ENCODE data around the gene CDR2L. TPM values are rescaled to one million over a fixed set of nuclear protein-coding genes. Genes with fewer than 3 reads are reported as not detected.
A peak's percentile ranks its signal among the peaks of the same experiment; 100 is the strongest.

Gene CDR2L
- total RNA-seq, 1 experiment from 2014 or later = 31.0 TPM

DNA sequence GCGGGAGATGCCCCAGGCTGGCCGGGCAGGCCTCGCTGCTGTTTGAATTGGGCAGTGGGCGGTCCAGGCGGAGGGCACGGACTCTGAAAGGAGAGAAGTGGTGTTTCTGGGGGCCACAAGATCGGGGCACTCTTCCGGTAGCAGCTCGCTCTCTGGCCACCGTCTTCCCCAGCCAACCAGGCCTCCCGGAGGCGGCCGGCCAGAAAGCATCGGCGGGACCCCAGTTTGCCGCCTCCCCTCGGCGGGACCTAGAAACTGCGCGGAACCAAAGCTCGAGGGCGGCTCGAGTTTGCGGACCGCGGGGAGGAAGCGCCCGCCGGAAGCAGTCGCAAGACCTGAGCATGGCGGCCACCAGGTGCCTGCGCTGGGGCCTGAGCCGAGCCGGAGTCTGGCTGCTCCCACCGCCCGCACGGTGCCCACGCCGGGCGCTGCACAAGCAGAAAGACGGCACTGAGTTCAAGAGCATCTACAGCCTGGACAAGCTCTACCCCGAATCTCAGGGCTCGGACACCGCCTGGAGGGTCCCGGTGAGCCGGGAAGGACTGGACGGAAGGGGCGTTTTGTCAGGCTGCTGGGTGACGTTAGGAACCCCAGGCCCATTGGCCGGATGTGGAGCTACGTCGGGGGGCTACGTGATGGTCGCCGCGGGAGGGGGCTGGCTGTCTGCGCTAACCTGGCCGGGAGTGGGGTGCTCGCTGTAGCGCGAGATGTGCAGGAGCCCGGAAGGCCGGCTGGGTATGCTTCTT, 25.1 kb downstream of the CDR2L start, which contains the start of gene MRPL58 (continued):
- TF ChIP-seq, protein P1, sequence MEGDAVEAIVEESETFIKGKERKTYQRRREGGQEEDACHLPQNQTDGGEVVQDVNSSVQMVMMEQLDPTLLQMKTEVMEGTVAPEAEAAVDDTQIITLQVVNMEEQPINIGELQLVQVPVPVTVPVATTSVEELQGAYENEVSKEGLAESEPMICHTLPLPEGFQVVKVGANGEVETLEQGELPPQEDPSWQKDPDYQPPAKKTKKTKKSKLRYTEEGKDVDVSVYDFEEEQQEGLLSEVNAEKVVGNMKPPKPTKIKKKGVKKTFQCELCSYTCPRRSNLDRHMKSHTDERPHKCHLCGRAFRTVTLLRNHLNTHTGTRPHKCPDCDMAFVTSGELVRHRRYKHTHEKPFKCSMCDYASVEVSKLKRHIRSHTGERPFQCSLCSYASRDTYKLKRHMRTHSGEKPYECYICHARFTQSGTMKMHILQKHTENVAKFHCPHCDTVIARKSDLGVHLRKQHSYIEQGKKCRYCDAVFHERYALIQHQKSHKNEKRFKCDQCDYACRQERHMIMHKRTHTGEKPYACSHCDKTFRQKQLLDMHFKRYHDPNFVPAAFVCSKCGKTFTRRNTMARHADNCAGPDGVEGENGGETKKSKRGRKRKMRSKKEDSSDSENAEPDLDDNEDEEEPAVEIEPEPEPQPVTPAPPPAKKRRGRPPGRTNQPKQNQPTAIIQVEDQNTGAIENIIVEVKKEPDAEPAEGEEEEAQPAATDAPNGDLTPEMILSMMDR (IDR thresholded peaks at IDR 0.05) = no peak
- TF ChIP-seq SP1 (CRISPR knock-in tag; conservative IDR thresholded peaks at IDR 0.05) (peak; percentile 91), ZNF317 (CRISPR knock-in tag; IDR thresholded peaks at IDR 0.05; ENCODE audit: borderline replicate concordance, low read depth) (0 out of 2 replicates have a peak, but pooled peaks have one; percentile 33), ZNF423 (CRISPR knock-in tag; IDR thresholded peaks at IDR 0.05) (no peak), RELA (CRISPR knock-in tag; IDR thresholded peaks at IDR 0.05; ENCODE audit: borderline replicate concordance) (peak; percentile 73), ESRRA (CRISPR knock-in tag; IDR thresholded peaks at IDR 0.05; ENCODE audit: borderline replicate concordance) (peak; percentile 92), ZNF219 (CRISPR knock-in tag; IDR thresholded peaks at IDR 0.05; ENCODE audit: borderline replicate concordance) (no peak; the same call in 1 of the 2 replicates), JUN (CRISPR knock-in tag; IDR thresholded peaks at IDR 0.05) (peak; percentile 86; the same call in 1 of the 2 replicates), ELF4 (CRISPR knock-in tag; IDR thresholded peaks at IDR 0.05; ENCODE audit: low read depth) (no peak), MYBL2 (CRISPR knock-in tag; IDR thresholded peaks at IDR 0.05) (peak; percentile 60; the same call in 1 of the 2 replicates), ZBTB21 (CRISPR knock-in tag; IDR thresholded peaks at IDR 0.05; ENCODE audit: borderline replicate concordance) (peak; percentile 44; the same call in 1 of the 2 replicates), FOXP1 (CRISPR knock-in tag; IDR thresholded peaks at IDR 0.05; ENCODE audit: borderline replicate concordance) (peak; percentile 28; the same call in 1 of the 2 replicates)
- TF ChIP-seq, protein P2, sequence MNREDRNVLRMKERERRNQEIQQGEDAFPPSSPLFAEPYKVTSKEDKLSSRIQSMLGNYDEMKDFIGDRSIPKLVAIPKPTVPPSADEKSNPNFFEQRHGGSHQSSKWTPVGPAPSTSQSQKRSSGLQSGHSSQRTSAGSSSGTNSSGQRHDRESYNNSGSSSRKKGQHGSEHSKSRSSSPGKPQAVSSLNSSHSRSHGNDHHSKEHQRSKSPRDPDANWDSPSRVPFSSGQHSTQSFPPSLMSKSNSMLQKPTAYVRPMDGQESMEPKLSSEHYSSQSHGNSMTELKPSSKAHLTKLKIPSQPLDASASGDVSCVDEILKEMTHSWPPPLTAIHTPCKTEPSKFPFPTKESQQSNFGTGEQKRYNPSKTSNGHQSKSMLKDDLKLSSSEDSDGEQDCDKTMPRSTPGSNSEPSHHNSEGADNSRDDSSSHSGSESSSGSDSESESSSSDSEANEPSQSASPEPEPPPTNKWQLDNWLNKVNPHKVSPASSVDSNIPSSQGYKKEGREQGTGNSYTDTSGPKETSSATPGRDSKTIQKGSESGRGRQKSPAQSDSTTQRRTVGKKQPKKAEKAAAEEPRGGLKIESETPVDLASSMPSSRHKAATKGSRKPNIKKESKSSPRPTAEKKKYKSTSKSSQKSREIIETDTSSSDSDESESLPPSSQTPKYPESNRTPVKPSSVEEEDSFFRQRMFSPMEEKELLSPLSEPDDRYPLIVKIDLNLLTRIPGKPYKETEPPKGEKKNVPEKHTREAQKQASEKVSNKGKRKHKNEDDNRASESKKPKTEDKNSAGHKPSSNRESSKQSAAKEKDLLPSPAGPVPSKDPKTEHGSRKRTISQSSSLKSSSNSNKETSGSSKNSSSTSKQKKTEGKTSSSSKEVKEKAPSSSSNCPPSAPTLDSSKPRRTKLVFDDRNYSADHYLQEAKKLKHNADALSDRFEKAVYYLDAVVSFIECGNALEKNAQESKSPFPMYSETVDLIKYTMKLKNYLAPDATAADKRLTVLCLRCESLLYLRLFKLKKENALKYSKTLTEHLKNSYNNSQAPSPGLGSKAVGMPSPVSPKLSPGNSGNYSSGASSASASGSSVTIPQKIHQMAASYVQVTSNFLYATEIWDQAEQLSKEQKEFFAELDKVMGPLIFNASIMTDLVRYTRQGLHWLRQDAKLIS (CRISPR knock-in tag; IDR thresholded peaks at IDR 0.05; ENCODE audit: borderline replicate concordance) = 0 out of 2 replicates have a peak, but pooled peaks have one; percentile 73
- TF ChIP-seq, protein P3, sequence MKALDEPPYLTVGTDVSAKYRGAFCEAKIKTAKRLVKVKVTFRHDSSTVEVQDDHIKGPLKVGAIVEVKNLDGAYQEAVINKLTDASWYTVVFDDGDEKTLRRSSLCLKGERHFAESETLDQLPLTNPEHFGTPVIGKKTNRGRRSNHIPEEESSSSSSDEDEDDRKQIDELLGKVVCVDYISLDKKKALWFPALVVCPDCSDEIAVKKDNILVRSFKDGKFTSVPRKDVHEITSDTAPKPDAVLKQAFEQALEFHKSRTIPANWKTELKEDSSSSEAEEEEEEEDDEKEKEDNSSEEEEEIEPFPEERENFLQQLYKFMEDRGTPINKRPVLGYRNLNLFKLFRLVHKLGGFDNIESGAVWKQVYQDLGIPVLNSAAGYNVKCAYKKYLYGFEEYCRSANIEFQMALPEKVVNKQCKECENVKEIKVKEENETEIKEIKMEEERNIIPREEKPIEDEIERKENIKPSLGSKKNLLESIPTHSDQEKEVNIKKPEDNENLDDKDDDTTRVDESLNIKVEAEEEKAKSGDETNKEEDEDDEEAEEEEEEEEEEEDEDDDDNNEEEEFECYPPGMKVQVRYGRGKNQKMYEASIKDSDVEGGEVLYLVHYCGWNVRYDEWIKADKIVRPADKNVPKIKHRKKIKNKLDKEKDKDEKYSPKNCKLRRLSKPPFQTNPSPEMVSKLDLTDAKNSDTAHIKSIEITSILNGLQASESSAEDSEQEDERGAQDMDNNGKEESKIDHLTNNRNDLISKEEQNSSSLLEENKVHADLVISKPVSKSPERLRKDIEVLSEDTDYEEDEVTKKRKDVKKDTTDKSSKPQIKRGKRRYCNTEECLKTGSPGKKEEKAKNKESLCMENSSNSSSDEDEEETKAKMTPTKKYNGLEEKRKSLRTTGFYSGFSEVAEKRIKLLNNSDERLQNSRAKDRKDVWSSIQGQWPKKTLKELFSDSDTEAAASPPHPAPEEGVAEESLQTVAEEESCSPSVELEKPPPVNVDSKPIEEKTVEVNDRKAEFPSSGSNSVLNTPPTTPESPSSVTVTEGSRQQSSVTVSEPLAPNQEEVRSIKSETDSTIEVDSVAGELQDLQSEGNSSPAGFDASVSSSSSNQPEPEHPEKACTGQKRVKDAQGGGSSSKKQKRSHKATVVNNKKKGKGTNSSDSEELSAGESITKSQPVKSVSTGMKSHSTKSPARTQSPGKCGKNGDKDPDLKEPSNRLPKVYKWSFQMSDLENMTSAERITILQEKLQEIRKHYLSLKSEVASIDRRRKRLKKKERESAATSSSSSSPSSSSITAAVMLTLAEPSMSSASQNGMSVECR (CRISPR knock-in tag; IDR thresholded peaks at IDR 0.05; ENCODE audit: borderline replicate concordance) = no peak; the same call in none of the 2 replicates
- TF ChIP-seq, protein P4, sequence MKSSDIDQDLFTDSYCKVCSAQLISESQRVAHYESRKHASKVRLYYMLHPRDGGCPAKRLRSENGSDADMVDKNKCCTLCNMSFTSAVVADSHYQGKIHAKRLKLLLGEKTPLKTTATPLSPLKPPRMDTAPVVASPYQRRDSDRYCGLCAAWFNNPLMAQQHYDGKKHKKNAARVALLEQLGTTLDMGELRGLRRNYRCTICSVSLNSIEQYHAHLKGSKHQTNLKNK (CRISPR knock-in tag; IDR thresholded peaks at IDR 0.05) = no peak
- TF ChIP-seq, protein P5, sequence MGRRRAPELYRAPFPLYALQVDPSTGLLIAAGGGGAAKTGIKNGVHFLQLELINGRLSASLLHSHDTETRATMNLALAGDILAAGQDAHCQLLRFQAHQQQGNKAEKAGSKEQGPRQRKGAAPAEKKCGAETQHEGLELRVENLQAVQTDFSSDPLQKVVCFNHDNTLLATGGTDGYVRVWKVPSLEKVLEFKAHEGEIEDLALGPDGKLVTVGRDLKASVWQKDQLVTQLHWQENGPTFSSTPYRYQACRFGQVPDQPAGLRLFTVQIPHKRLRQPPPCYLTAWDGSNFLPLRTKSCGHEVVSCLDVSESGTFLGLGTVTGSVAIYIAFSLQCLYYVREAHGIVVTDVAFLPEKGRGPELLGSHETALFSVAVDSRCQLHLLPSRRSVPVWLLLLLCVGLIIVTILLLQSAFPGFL (CRISPR knock-in tag; IDR thresholded peaks at IDR 0.05; ENCODE audit: borderline replicate concordance) = 0 out of 2 replicates have a peak, but pooled peaks have one; percentile 80
- TF ChIP-seq, protein P6, sequence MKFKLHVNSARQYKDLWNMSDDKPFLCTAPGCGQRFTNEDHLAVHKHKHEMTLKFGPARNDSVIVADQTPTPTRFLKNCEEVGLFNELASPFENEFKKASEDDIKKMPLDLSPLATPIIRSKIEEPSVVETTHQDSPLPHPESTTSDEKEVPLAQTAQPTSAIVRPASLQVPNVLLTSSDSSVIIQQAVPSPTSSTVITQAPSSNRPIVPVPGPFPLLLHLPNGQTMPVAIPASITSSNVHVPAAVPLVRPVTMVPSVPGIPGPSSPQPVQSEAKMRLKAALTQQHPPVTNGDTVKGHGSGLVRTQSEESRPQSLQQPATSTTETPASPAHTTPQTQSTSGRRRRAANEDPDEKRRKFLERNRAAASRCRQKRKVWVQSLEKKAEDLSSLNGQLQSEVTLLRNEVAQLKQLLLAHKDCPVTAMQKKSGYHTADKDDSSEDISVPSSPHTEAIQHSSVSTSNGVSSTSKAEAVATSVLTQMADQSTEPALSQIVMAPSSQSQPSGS (CRISPR knock-in tag; IDR thresholded peaks at IDR 0.05; ENCODE audit: borderline replicate concordance, low read depth) = peak; percentile 3; the same call in 1 of the 2 replicates
- TF ChIP-seq, protein P7, sequence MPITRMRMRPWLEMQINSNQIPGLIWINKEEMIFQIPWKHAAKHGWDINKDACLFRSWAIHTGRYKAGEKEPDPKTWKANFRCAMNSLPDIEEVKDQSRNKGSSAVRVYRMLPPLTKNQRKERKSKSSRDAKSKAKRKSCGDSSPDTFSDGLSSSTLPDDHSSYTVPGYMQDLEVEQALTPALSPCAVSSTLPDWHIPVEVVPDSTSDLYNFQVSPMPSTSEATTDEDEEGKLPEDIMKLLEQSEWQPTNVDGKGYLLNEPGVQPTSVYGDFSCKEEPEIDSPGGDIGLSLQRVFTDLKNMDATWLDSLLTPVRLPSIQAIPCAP (CRISPR knock-in tag; IDR thresholded peaks at IDR 0.05) = peak; percentile 60; the same call in 1 of the 2 replicates
- TF ChIP-seq, protein P8, sequence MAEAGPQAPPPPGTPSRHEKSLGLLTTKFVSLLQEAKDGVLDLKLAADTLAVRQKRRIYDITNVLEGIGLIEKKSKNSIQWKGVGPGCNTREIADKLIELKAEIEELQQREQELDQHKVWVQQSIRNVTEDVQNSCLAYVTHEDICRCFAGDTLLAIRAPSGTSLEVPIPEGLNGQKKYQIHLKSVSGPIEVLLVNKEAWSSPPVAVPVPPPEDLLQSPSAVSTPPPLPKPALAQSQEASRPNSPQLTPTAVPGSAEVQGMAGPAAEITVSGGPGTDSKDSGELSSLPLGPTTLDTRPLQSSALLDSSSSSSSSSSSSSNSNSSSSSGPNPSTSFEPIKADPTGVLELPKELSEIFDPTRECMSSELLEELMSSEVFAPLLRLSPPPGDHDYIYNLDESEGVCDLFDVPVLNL (CRISPR knock-in tag; IDR thresholded peaks at IDR 0.05; ENCODE audit: borderline replicate concordance, low read depth) = no peak
- TF ChIP-seq, protein P9, sequence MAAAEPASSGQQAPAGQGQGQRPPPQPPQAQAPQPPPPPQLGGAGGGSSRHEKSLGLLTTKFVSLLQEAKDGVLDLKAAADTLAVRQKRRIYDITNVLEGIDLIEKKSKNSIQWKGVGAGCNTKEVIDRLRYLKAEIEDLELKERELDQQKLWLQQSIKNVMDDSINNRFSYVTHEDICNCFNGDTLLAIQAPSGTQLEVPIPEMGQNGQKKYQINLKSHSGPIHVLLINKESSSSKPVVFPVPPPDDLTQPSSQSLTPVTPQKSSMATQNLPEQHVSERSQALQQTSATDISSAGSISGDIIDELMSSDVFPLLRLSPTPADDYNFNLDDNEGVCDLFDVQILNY (CRISPR knock-in tag; IDR thresholded peaks at IDR 0.05) = peak; percentile 78

Data from WTC11 (cell line).